GM12878 (cell line): Measurements from ENCODE around the gene RGS6. TPM values are rescaled to one million over a fixed set of nuclear protein-coding genes. Genes with fewer than 3 reads are reported as not detected.

Source experiments
- ATAC-seq: fragments of 200-7000 bp; cut with Tn5 transposase; 3 replicates; pipeline ENCODE4 v1.9.1; 2020; ENCODE audit warnings: mild to moderate bottlenecking, moderate library complexity
- BruUV-seq: library from RNA; stranded (reverse); fragments of 400-500 nt; replicated peaks from 2 replicates; lab custom pipeline; 2021; lab: Mats Ljungman, UMichigan
- CTCF ChIA-PET: fragments of 300-600 bp; sonication (Branson Sonifier 250); formaldehyde crosslinking; extraction: SDS; loops from one replicate; lab custom pipeline; 2021; ENCODE audit warnings: inconsistent platforms; lab: Yijun Ruan, JAX
- POLR2A ChIA-PET: fragments of 350-600 bp; formaldehyde crosslinking; extraction: SDS; loops from one replicate; lab custom pipeline; 2021; ENCODE audit warnings: inconsistent platforms; lab: Charles Lee
- RAD21 ChIA-PET: fragments of 300-600 bp; sonication (Branson Sonifier 250); formaldehyde crosslinking; loops from one replicate; lab custom pipeline; 2023; ENCODE audit warnings: antibody characterized with exemption; ENCODE audit not compliant: unreplicated experiment; lab: Charles Lee
- SMC1A ChIA-PET: fragments of 300-600 bp; sonication (Branson Sonifier 250); formaldehyde crosslinking; loops from one replicate; lab custom pipeline; 2023; ENCODE audit not compliant: unreplicated experiment, uncharacterized antibody; lab: Charles Lee
- DNase-seq: peaks from one replicate; pipeline ENCODE4 v3.0.0-alpha.2; 2011; ENCODE audit warnings: low read depth, low spot score
- FAIRE-seq: peaks from 3 replicates; lab custom pipeline; 2011; peaks lifted over from hg19 to GRCh38; lab: Jason Lieb, UNC
- H2AFZ ChIP-seq: 2 replicates; pipeline ENCODE4 v1.6.0; 2011; ENCODE audit warnings: low read depth, low read length, control low read depth; ENCODE audit not compliant: control insufficient read depth
- H3K27ac ChIP-seq: 2 replicates; pipeline ENCODE4 v1.5.1; 2011; ENCODE audit warnings: control low read depth; ENCODE audit not compliant: control insufficient read depth, insufficient read depth
- H3K27me3 ChIP-seq, 2 experiments: replicated peaks in 1 of 2; 2 replicates each; pipeline versions ENCODE4 v1.6.0 to v1.6.1; 2011; ENCODE audit warnings: low read length in 1 of 2; ENCODE audit not compliant: control insufficient read depth in 2 of 2, insufficient read depth in 2 of 2
- H3K36me3 ChIP-seq, 2 experiments: 2 replicates each; pipeline ENCODE4 v1.5.1; 2011; ENCODE audit warnings: low read length in 1 of 2; ENCODE audit not compliant: control insufficient read depth in 2 of 2, insufficient read depth in 2 of 2
- H3K4me1 ChIP-seq: 2 replicates; pipeline ENCODE4 v1.6.1; 2011; ENCODE audit warnings: mild to moderate bottlenecking, low read length, moderate library complexity, mixed read lengths; ENCODE audit not compliant: control insufficient read depth, insufficient read depth
- H3K4me2 ChIP-seq: 2 replicates; pipeline ENCODE4 v1.6.0; 2011; ENCODE audit warnings: control low read depth; ENCODE audit not compliant: control insufficient read depth, insufficient read depth
- H3K4me3 ChIP-seq: fragments of 200-600 bp; sonication (generic); 2 replicates; pipeline ENCODE4 v1.5.1; 2016
- H3K79me2 ChIP-seq: 2 replicates; pipeline ENCODE4 v1.6.0; 2011; ENCODE audit warnings: low read length; ENCODE audit not compliant: control insufficient read depth, insufficient read depth
- H3K9ac ChIP-seq: 2 replicates; pipeline ENCODE4 v1.8.0; 2011; ENCODE audit warnings: low read length, control low read depth, mixed read lengths; ENCODE audit not compliant: control insufficient read depth, insufficient read depth
- H3K9me3 ChIP-seq: replicated peaks from 3 replicates; pipeline ENCODE4 v1.5.1; 2011; ENCODE audit warnings: mild to moderate bottlenecking, low read length; ENCODE audit not compliant: control insufficient read depth, insufficient read depth
- H4K20me1 ChIP-seq: 2 replicates; pipeline ENCODE4 v1.6.0; 2011; ENCODE audit not compliant: control insufficient read depth, insufficient read depth
- CBX3 ChIP-seq: fragments of 200-600 bp; sonication (generic); IDR thresholded peaks from 2 replicates; pipeline ENCODE4 v1.6.1; 2016; ENCODE audit warnings: low read depth, borderline replicate concordance
- CHD4 ChIP-seq: fragments of 200-600 bp; sonication (generic); IDR thresholded peaks from 2 replicates; pipeline ENCODE4 v1.6.1; 2016; ENCODE audit warnings: mild to moderate bottlenecking
- EED ChIP-seq: sonication (generic); IDR thresholded peaks from 2 replicates; pipeline ENCODE4 v1.6.1; 2016; ENCODE audit warnings: antibody characterized with exemption, low read depth
- GABPA ChIP-seq: IDR thresholded peaks from 2 replicates; pipeline ENCODE4 v1.6.1; 2014; ENCODE audit warnings: antibody characterized with exemption, low read depth, mild to moderate bottlenecking, inconsistent platforms
- HDAC2 ChIP-seq: fragments of 200-600 bp; sonication (generic); IDR thresholded peaks from 2 replicates; pipeline ENCODE4 v1.6.1; 2017
- IKZF1 ChIP-seq: fragments of 450-650 bp; conservative IDR thresholded peaks from 2 replicates; pipeline ENCODE4 v1.6.1; 2017; ENCODE audit warnings: antibody characterized with exemption, mild to moderate bottlenecking
- JUND ChIP-seq: IDR thresholded peaks from 2 replicates; pipeline ENCODE4 v1.6.1; 2012; ENCODE audit warnings: low read depth, mild to moderate bottlenecking, low read length, improper control_type of control experiment, moderate library complexity
- MXI1 ChIP-seq: fragments of 150-350 bp; IDR thresholded peaks from 2 replicates; pipeline ENCODE4 v1.6.1; 2011; ENCODE audit warnings: low read depth, mild to moderate bottlenecking, inconsistent platforms, low read length, improper control_type of control experiment
- NR2F1 ChIP-seq: fragments of 450-650 bp; conservative IDR thresholded peaks from 2 replicates; pipeline ENCODE4 v1.6.1; 2017; ENCODE audit warnings: mild to moderate bottlenecking
- POU2F2 ChIP-seq: IDR thresholded peaks from 3 replicates; pipeline ENCODE4 v1.6.1; 2011; ENCODE audit warnings: low read depth, mild to moderate bottlenecking, low read length, borderline replicate concordance
- SREBF2 ChIP-seq: IDR thresholded peaks from 2 replicates; pipeline ENCODE4 v1.6.1; 2012; ENCODE audit warnings: mild to moderate bottlenecking, low read length
- TAF1 ChIP-seq: IDR thresholded peaks from 2 replicates; pipeline ENCODE4 v1.6.1; 2011; ENCODE audit warnings: mild to moderate bottlenecking, low read depth, low read length, borderline replicate concordance
- ZNF217 ChIP-seq: fragments of 450-650 bp; IDR thresholded peaks from 2 replicates; pipeline ENCODE4 v1.6.1; 2017; ENCODE audit warnings: antibody characterized with exemption, mild to moderate bottlenecking
- WGBS: methylation state at CpG from one replicate; pipeline ENCODE4 v1.1.6; 2016; ENCODE audit warnings: low lambda C conversion rate; ENCODE audit not compliant: insufficient replicate concordance, insufficient coverage; ENCODE audit errors: missing lambda C conversion rate; 5-methylcytosine and 5-hydroxymethylcytosine counted together
- in situ Hi-C: fragments of 300-500 bp; cut with MboI; formaldehyde crosslinking; loops from 9 replicates; pipeline ENCODE4 v1.14.3; 2018; ENCODE audit warnings: mixed read lengths
- intact Hi-C: fragments of 100-400 bp; cut with micrococcal nuclease; formaldehyde crosslinking; loops from one replicate; pipeline ENCODE4 v1.14.2; 2022; ENCODE audit not compliant: unreplicated experiment
- polyA plus RNA-seq, 11 experiments: library from polyadenylated mRNA; depleted of rRNA in 4 of 11; unstranded in 6 of 11; stranded (reverse) in 5 of 11; fragments of >200 nt; fragmentation: Nextera tagmentation in 4 of 11; fragmentation: Illumina TruSeq in 1 of 11; extraction: Ambion mirVana in 4 of 11; extraction: Trizol in 1 of 11; gene quantifications; 1 replicate in 1 of 11; 2 replicates in 10 of 11; pipeline versions ENCODE4 v1.2.1 to v1.2.3, GENCODE V29; 2011 to 2016; ENCODE audit warnings: inconsistent platforms in 2 of 11, missing spikeins in 2 of 11, low read depth in 1 of 11
- total RNA-seq, 4 experiments: library from RNA; depleted of rRNA in 3 of 4; stranded (reverse); fragments of >200 nt in 3 of 4; fragmentation: Illumina TruSeq in 1 of 4; extraction: Trizol in 1 of 4; gene quantifications; 2 replicates each; pipeline versions ENCODE4 v1.2.1 to v1.2.3, GENCODE V29; 2013 to 2021
- TF ChIP-seq, protein P1 (sequence below): fragments of 450-650 bp; formaldehyde crosslinking; IDR thresholded peaks from 2 replicates; pipeline ENCODE4 v1.4.0; 2020; ENCODE audit warnings: mild to moderate bottlenecking, moderate library complexity
- TF ChIP-seq, protein P2 (sequence below): IDR thresholded peaks from 2 replicates; pipeline ENCODE4 v1.6.1; 2011; ENCODE audit warnings: low read depth, mild to moderate bottlenecking, low read length, moderate library complexity, borderline replicate concordance; ENCODE audit errors: extremely low read depth
- TF ChIP-seq, protein P3 (sequence below): fragments of 450-650 bp; IDR thresholded peaks from 2 replicates; pipeline ENCODE4 v1.6.1; 2016; ENCODE audit warnings: mild to moderate bottlenecking, moderate library complexity, borderline replicate concordance

The RGS6 gene
- total and polyA plus RNA-seq, 10 of the 15 experiments (the other 5 are each of a cell fraction or from before 2014, with no cell fraction given) = 3.9 to 18.1 (median 12.4) TPM

DNA sequence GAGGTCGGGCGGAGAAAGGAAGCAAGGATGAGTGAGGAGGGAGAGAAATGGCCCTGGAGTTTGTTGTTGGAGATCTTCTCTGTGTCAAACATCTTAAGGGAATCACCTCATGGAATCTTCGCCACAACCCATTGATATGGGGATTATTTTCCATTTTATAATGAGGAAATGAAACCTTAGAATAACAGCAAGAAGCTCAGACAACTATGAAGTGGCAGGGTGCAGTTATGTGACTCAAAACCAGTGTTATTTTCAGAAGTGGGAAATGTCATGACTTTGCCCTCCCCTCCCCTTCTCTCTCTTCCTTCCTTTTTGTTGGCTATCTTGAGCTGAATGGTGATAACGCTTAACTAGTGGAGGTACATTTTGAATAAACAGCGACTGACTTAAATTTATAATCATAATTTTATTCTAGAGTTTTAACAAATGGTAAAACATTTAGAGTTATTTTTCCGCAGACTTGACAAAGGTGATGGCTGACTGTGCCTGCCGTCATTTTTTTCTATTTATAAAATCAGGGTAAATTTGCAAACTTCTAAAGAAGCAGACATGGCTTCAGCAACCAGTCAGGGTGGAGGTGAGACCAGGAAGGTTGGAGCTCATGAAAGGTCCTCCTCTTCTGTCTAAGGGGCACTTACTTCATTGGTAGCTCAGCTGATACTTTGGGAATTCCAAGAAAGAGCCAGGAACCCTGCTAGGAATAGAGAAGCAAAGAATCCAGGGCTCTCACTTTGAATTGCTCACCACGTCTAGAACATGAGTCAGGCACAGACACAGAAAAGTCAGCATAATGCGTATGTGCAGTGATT is 232.4 kb downstream of the RGS6 start:
- ATAC-seq = peak; percentile 92
- Histone ChIP-seq H3K27me3 (no peaks in the 10 kb centered on the region), H2AFZ (no peak overlapping the region), H3K27ac (no peak overlapping the region), H3K79me2 (no peaks in the 10 kb centered on the region), H3K4me1 (no peaks in the 10 kb centered on the region; the same call in 1 of the 2 replicates), H3K36me3 (no peaks in the 10 kb centered on the region), H3K9ac (no peak overlapping the region), H4K20me1 (no peaks in the 10 kb centered on the region), H3K4me3 (no peak overlapping the region), H3K9me3 (no peaks in the 10 kb centered on the region), H3K4me2 (0 out of 2 replicates have a peak overlapping the region, but pooled peaks have one; percentile 0)
- in situ Hi-C loops (no loop called here), intact Hi-C loops (no loop called here)
- ChIA-PET RAD21 (interaction anchor here (0.7 to 1.7 kb wide), 14 partner anchors 8 to 232 kb away, joined by 3 to 14 read pairs (median 4); partner anchors contain the start of gene RGS6), POLR2A (interaction anchor here (0.8 to 0.9 kb wide), 3 partner anchors 9 to 111 kb away, joined by 3 to 4 read pairs (median 4); no protein-coding TSS in a partner anchor), CTCF (interaction anchor here (0.7 to 2.1 kb wide), 9 partner anchors 9 to 159 kb away, joined by 3 to 10 read pairs (median 3); no protein-coding TSS in a partner anchor), SMC1A (interaction anchor here (0.7 to 6.1 kb wide), 10 partner anchors 9 to 257 kb away, joined by 3 to 38 read pairs (median 4); no protein-coding TSS in a partner anchor)
- peak; percentile 23 for DNase-seq
- FAIRE-seq = no peak
- BruUV-seq = no TSS peak
- 24% methylated on average over 9 of the region's 9 CpGs for WGBS
- TF ChIP-seq GABPA (no peak), JUND (0 out of 2 replicates have a peak, but pooled peaks have one; percentile 48), ZNF217 (peak; percentile 86), NR2F1 (peak; percentile 60), SREBF2 (no peak), IKZF1 (peak; percentile 98), CBX3 (no peak), CHD4 (no peak), EED (peak; percentile 98), POU2F2 (no peak), MXI1 (no peak), TAF1 (no peak), HDAC2 (no peak)
- TF ChIP-seq, protein P1, sequence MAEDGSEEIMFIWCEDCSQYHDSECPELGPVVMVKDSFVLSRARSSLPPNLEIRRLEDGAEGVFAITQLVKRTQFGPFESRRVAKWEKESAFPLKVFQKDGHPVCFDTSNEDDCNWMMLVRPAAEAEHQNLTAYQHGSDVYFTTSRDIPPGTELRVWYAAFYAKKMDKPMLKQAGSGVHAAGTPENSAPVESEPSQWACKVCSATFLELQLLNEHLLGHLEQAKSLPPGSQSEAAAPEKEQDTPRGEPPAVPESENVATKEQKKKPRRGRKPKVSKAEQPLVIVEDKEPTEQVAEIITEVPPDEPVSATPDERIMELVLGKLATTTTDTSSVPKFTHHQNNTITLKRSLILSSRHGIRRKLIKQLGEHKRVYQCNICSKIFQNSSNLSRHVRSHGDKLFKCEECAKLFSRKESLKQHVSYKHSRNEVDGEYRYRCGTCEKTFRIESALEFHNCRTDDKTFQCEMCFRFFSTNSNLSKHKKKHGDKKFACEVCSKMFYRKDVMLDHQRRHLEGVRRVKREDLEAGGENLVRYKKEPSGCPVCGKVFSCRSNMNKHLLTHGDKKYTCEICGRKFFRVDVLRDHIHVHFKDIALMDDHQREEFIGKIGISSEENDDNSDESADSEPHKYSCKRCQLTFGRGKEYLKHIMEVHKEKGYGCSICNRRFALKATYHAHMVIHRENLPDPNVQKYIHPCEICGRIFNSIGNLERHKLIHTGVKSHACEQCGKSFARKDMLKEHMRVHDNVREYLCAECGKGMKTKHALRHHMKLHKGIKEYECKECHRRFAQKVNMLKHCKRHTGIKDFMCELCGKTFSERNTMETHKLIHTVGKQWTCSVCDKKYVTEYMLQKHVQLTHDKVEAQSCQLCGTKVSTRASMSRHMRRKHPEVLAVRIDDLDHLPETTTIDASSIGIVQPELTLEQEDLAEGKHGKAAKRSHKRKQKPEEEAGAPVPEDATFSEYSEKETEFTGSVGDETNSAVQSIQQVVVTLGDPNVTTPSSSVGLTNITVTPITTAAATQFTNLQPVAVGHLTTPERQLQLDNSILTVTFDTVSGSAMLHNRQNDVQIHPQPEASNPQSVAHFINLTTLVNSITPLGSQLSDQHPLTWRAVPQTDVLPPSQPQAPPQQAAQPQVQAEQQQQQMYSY (CRISPR knock-in tag) = no peak
- TF ChIP-seq, protein P2, sequence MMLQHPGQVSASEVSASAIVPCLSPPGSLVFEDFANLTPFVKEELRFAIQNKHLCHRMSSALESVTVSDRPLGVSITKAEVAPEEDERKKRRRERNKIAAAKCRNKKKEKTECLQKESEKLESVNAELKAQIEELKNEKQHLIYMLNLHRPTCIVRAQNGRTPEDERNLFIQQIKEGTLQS = no peak
- TF ChIP-seq, protein P3, sequence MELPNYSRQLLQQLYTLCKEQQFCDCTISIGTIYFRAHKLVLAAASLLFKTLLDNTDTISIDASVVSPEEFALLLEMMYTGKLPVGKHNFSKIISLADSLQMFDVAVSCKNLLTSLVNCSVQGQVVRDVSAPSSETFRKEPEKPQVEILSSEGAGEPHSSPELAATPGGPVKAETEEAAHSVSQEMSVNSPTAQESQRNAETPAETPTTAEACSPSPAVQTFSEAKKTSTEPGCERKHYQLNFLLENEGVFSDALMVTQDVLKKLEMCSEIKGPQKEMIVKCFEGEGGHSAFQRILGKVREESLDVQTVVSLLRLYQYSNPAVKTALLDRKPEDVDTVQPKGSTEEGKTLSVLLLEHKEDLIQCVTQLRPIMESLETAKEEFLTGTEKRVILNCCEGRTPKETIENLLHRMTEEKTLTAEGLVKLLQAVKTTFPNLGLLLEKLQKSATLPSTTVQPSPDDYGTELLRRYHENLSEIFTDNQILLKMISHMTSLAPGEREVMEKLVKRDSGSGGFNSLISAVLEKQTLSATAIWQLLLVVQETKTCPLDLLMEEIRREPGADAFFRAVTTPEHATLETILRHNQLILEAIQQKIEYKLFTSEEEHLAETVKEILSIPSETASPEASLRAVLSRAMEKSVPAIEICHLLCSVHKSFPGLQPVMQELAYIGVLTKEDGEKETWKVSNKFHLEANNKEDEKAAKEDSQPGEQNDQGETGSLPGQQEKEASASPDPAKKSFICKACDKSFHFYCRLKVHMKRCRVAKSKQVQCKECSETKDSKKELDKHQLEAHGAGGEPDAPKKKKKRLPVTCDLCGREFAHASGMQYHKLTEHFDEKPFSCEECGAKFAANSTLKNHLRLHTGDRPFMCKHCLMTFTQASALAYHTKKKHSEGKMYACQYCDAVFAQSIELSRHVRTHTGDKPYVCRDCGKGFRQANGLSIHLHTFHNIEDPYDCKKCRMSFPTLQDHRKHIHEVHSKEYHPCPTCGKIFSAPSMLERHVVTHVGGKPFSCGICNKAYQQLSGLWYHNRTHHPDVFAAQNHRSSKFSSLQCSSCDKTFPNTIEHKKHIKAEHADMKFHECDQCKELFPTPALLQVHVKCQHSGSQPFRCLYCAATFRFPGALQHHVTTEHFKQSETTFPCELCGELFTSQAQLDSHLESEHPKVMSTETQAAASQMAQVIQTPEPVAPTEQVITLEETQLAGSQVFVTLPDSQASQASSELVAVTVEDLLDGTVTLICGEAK = no peak
